Stimulated activated CD8-positive, alpha-beta memory T cell treated with anti-CD3 and anti-CD28 coated beads, Interleukin-7, amount 100 ng/mL, for 24 hours (primary cell): Measurements from ENCODE around the gene IFI30.

Experiments used
- DNase-seq: peaks from one replicate; pipeline ENCODE4 v3.0.0-alpha.2; 2020; ENCODE audit warnings: low read depth

The IFI30 gene

DNA sequence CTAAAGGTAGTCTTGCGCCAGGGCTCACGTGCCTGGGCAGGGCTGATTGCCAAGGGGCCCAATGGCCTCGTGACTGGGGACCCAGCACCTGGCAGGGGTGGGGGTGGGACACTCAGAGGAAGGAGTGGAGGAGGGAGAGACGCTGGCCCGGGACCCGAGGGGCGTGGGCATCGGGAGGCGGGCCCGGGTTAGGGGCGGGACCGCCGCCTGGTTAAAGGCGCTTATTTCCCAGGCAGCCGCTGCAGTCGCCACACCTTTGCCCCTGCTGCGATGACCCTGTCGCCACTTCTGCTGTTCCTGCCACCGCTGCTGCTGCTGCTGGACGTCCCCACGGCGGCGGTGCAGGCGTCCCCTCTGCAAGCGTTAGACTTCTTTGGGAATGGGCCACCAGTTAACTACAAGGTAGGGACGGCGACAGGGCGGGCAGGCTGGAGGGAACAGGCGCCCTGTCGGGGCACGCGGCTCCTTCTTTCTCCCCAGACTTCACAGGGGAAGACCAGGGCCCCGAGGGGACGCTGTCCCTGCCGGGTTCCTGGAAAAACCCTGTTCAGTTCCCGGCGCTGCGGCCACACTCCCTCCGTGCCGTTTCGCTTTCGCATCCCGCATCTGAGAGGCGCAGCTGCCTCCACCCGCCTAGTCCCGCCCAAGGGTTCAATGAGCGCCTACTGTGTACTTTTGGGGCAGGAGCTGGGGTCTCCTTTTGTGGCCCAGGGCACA is at the start of gene IFI30:
Gene IFI30 (plus strand): TSS at position 242 of the 717 bp plus-strand sequence. CDS start 29 bp downstream, at position 271.
- no peak for DNase-seq

DNA sequence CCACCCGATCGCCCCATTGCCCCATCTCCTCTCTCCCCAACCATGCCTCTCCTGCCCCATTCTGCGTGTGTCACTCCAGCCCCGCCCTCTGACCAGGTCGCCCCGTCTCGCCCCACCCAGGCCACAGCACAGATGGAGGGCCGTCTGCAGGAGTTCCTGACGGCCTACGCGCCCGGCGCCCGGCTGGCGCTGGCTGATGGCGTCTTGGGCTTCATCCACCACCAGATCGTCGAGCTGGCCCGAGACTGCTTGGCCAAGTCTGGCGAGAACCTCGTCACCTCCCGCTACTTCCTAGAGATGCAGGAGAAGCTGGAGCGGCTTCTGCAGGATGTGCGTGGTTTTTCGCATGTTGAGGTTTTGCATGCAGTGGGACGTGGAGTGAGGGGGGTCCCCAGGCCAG is 49.8 kb upstream of the IFI30 start:
- DNase-seq = no peak

DNA sequence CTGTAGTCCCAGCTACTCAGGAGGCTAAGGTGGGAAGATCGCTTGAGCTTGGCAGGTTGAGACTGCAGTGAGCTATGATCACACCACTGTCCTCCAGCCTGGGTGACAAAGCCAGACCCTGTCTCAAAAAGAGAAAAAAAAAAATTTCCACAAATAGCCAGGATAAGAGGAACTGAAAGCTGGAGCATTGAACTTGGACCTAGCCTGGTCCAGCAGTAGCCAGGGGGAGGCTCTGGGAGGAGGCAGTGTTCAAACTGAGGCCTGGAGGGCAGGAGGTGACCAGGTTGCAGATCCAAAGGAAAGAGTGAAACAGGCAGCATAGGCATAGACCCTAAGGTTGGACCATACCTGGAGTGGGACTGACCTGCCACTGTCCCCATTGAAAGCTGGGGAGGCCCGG is 47.5 kb upstream of the IFI30 start:
- DNase-seq = no peak

DNA sequence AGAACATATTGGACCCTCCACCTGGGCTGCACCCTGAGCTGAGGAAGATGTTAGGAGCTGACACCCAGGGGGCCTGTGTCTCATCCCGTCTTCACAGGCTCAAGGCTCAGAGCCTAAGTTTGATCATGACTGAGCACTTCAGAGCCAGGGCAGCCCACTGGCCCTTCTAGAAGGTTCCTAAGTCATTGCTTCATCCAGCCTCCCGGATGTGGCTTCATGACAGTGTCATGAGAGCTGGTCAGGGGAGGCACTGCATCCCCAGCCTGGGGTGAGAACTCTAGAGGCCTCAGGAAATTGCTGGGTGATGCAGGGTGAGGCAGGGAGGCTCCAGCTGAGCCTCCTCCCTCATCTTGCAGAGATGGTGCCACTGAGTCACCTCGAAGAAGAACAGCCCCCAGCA is 45.6 kb upstream of the IFI30 start:
- no peak for DNase-seq

DNA sequence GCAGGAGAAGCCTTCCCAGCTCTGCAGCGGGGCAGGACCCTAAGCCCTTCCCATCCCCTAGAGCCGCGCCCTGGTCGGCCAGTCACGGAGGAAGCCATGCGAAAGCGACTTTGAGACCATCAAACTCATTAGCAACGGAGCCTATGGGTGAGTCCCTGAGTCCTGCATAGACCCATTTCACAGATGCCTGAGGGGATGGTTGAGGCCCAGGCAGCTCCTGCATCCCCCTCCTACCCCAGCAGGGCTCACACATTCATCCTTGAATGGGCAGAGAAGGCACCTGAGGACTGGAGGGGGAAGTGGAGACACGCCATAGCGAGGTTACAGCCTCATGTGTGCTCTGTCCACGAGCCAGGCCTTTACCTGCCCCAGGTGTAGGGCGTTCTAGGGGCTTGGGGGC is 44.8 kb upstream of the IFI30 start:
- no peak for DNase-seq

DNA sequence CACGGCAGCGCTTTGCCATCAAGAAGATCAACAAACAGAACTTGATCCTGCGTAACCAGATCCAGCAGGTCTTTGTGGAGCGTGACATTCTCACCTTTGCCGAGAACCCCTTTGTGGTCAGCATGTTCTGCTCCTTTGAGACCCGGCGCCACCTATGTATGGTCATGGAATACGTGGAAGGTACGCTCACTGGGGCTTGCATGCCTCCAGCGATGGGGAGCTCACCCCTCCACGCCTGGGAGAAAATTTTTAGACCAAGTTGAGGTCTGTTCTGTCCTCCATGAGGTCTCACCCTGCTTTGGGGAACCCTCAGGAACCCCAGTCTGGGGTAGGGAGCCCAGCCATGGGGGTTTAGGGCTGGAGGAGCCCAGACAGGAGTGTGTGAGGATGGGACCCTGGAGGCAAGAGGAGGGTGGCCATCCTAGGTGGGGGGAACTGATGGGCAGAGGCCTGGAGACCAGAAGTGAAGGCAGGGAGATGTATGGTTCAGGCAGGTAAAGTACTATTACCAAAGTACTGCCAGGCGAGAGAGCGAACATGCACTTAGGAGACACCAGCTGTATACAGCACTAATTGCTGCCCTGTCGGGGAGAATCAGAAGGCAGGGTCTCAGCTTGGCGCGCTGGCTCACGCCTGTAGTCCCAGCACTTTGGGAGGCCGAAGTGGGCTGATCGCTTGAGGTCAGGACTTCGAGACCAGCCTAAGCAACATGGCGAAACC is 42.9 kb upstream of the IFI30 start:
- DNase-seq = no peak

DNA sequence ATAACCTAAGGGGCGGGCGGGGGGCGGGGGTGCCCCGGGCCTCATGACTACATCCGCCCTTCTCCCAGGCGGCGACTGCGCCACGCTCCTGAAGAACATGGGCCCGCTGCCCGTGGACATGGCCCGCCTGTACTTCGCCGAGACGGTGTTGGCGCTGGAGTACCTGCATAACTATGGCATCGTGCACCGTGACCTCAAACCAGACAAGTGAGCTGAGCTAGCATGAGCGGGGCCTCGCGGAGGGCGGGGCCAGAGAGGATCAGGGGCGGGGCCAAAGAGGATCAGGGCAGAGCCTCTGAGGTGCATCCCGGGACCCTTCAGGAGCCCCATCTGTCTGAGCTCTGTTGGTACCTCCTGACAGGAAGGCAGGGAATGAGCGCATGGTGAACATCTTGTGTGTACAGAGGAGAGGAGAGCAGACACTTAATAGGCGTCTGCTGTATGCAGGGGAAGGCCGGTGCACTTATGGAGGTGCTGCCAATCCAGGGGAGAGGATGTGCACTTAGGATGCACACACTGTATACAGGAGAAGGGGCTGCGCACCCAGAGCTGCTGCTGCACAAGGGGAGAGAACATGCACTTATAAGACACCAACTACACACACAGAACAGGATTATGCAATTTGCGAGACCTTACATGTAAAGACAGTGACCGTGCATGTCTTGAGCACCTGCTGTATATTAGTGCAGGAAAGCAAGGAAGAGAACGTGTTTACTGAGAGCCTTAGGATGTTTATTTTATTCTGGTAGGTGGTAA is 41.6 kb upstream of the IFI30 start:
- no peak for DNase-seq

DNA sequence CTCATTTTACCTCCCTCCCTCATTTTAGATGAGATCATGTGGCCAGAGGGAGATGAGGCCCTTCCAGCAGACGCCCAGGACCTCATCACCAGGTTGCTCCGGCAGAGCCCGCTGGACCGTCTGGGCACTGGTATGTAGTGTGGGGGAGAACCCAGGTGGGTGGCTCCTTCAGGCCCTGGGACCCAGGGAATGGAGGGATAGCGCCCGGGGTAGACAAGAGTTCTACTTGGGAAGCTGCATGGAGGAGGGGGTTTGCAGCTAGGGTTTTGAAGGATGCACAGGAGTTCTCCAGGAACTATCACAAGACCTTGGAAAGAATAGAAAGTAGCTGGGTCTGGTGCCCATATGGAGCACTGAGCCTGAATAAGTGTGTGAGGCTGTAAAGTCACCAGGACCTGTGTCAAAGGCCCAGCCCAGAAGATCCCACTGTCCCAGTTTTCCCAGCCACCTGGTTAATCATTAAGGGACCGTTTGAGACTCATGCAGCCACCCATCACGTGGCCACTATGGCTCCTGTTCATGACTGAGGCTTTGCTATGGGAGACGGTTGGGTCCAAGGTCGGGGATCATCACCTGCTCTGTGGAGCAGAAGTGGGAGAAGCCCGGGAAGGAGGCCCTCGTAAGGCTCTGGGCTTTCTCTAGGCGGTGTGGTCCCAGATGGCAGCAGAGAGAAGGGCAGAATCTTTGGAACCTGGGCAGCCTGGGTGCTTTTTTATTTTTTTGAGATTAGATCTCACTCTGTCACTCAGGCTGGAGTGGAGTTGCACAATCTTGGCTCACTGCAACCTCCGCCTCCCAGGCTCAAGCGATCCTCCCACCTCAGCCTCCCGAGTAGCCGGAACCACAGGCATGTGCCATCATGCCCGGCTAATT is 37.7 kb upstream of the IFI30 start:
- DNase-seq = no peak

DNA sequence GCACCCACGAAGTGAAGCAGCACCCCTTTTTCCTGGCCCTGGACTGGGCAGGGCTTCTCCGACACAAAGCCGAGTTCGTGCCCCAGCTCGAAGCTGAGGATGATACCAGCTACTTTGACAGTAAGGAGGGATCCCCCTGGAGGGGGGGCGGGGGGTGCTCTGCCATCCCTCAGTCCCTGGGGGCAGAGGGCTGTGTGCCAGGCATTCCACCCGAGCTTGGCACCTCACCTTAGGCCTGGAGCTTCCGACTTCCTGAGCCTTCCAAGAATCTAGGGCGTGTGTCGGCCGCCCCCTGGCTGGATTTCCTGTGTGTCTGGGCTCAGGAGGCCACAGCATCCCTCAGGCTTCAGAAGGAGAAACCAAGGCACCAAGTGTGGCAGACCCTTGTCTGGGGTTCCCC is 36.4 kb upstream of the IFI30 start:
- DNase-seq = no peak

DNA sequence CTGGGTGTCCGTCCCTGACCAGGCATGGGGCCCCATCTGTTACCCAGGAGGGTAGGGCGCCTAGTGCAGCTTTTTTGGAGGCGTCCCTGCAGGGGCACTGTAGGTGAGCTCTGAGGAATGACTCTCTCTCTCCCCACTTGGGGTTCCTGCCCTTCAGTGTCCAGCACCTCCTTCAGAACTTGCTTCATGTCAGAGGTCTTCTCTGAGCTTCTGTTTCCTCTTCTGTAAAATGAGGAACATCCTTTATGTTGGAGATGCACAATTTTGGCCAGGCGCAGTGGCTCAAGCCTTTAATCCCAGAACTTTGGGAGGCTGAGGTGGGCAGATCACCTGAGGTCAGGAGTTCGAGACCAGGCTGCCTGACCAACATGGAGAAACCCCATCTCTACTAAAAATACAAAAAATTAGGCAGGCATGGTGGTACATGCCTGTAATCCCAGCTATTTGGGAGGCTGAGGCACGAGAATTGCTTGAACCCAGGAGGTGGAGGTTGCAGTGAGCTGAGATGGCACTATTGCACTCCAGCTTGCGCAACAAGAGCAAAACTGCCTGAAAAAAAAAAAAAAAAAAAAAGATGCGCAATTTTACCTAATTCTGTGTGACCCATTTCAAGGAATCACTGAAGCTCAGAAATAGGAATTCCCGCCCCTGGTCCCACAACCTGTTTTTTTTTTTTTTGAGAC is 35.8 kb upstream of the IFI30 start:
- DNase-seq = no peak

DNA sequence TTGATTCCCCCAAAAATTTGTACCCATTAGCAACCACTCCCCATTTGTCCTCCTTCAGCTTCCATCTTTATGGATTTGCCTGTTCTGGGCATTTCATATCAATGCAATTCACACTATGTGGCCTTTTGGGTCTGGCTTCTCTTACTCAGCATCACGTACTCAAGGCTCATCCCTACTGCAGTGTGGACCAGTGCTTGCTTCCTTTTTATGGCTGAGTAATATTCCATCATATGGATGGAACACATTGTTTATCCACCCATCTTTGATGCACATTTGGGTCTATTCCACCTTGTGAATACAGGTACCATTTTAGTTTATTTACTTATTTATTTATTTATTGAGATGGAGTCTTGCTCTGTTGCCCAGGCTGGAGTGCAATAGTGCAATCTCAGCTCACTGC is 33.1 kb upstream of the IFI30 start:
- no peak for DNase-seq

DNA sequence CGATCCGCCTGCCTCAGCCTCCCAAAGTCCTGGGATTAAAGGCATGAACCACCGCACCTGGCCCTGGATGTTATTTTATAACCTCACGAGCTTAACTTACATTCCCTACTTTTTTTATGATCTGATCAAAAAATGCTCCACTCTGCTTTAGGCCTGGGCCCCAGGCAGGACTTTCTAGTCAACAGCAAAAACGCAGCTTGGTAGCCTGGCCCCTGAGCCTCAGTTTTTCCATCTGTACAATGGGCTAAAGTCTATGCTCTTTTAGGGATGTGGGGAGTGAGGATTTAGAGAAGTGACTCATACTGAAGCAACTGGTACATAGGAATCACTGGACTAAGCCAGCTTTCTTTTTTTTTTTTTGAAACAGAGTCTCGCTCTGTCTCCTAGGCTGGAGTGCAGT is 32.6 kb upstream of the IFI30 start:
- no peak for DNase-seq

DNA sequence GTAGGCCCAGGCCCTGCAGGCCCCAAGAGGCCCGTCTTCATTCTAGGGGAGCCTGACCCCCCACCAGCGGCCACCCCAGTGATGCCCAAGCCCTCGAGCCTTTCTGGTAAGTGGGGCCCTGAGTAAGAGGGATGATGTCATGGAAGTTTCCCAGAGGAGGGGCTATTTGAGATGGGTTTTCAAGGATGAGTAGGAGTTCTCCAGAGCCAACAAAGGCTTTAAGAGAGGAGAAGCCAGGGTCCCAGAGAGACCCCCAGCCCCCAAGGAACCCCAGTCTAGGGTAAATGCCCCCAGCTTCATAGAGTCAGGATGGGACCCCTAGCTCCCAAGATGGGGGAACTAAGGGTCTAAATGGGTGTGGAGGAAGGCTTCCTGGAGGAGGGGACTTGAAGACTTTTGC is 29.7 kb upstream of the IFI30 start:
- DNase-seq = no peak

DNA sequence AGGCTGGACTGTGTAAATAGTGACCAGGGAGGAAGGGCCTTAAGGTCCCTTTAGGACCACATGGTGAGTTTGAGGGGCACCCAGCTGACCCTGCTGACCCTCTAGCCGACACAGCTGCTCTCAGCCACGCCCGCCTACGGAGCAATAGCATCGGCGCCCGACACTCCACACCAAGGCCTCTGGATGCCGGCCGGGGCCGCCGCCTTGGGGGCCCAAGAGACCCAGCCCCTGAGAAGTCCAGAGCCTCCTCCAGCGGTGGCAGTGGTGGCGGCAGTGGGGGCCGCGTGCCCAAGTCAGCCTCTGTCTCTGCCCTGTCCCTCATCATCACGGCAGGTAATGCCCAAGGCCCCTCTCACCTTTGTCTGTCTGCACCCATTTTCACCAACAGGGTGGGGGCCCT is 29.3 kb upstream of the IFI30 start:
- no peak for DNase-seq

DNA sequence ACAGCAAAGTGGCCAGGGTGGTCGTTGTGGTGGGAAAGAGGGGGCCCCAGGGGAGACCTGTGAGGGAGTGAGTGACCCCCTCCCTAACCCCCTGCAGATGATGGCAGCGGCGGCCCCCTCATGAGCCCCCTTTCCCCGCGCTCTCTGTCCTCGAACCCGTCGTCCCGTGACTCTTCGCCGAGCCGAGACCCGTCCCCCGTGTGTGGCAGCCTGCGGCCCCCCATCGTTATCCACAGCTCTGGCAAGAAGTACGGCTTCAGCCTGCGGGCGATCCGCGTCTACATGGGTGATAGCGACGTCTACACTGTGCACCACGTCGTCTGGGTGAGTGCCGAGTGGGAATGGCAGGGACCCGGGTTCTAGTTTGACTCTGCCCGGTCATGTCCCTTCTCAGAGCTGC is 28.7 kb upstream of the IFI30 start:
- no peak for DNase-seq

DNA sequence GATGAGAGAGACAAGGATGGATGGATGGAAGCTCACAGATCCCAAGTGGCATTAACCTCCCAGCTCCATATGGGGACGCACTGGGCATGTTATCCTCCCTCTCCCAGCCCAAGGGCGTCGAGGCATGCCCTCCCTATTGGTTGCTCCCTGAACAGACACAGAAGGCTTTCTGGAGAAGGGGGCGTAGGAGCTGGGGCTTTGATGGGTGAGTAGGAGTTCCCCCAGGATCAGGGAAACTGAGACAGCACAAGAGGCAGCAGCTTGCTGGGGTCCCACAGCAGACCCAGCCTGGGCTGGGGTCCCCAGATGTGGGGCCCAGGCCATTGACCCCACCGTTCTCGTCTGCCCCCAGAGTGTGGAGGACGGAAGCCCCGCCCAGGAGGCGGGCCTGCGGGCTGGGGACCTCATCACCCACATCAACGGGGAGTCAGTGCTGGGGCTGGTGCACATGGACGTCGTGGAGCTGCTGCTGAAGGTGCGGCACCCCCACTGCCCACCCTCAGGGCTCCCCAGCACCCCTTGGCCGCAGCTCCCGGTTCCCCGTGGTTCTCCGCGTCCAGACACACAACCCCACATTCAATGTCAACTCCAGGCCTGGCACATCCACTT is 28.1 kb upstream of the IFI30 start:
- DNase-seq = no peak

DNA sequence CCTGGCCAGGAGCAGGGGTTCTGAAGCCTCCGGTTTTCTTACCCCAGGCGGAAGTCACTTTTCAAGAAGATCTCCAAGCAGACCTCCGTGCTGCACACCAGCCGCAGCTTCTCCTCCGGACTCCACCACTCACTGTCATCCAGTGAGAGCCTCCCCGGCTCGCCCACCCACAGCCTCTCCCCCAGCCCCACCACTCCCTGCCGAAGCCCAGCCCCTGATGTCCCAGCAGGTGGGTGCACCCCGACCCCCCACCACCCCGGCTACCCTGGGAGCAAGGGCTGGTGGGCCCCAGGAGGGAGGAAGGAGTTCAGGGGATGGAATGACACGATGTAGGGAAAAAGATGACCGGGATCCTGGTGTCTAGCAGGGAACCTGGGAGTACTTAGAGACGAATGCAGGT is 26.2 kb upstream of the IFI30 start:
- DNase-seq = no peak

DNA sequence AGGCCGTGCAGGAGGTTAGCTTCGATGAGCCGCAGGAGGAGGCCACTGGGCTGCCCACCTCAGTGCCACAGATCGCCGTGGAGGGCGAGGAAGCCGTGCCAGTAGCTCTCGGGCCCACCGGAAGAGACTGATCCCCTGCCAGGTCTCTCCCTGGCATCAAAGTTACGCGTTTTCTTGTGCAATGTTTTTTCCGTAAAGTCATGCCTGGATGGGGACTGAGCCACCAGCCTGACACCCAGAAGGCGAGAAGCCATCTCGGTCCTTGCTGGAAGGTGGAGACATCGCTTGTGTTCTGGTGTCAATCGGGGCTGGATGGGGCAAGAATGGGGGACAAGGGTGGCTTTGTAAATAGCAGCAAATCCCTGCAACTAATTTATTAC is 24.0 kb upstream of the IFI30 start:
- DNase-seq = no peak

DNA sequence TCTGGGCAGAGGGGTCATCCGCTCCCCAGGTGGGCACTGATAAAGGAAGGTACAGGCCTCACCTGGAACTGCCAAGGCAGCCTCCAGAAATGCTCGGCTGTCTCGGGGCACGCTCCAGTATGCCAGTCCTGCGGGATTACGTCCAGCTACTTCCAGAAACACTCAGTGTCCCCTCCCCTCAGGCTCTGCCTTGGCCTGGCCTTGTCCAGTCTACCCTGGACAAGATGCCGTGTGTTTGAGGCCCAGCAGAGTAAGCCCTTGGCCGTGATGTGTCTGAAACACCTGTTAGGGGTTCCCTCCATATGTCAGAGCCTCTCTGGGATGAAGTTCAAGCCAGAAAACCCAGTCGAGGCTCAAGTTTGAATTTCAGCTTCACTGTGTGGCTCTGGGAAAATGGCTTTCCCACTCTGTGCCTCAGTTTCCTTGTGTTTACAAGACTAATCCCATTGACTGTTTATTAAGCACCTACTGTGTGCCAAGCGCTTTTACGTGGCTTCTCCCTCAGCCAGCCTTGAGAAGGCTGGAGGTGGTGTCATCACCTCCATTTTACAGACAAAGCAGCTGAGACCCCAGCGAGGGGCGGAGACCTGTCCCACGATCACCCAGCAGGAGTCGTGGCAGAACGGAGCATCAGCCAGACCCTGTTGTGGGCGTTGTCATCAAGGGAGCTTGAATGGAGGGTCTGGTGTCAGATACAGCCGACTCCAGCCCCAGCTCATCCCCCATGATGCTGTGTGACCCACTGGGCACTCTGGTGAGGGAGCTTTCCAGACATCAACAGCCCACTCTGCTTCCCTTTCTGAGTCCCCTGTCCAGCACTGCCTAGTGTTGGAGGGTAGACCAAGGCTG is 22.6 kb upstream of the IFI30 start:
- DNase-seq = no peak

DNA sequence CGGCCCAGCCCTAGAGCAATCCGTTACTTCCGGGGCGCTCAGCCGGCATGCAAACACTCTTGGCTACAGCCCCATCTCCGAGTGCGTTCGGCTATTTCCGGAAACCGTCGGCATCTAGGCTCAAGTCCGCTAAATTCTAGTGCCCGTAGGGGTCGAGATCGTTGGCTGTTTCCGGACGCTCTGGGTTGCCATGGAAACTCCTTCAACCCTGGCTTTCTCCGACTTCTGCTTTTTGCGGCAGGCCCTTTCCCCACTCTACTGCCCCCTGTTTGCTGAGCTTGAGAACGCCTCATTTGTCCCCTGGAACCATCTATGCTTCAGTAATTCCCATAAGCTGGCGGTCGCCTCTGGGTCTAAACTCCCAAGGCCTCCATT is 21.2 kb upstream of the IFI30 start:
- DNase-seq = peak; percentile 98
